ENCODE data around the gene PLXNA4.

- no peak for TF ChIP-seq POLR2AphosphoS5 (IDR thresholded peaks at IDR 0.05; ENCODE audit: low read depth, low read length)
- TF ChIP-seq TAF1 (IDR thresholded peaks at IDR 0.05; ENCODE audit: borderline replicate concordance, low read depth, low read length): no peak
Measured at GRCh38 chr7:132463922-132464321, 112.3 kb downstream of the PLXNA4 start.

Measured in GM12892 (cell line).